SU-DHL-6 (cell line): ENCODE results near the gene LCE1E.

Source experiments
- H2AFZ ChIP-seq: fragments of 200-600 bp; sonication (generic); 2 replicates; pipeline ENCODE4 v1.6.1; 2014; ENCODE audit warnings: low read depth, mild to moderate bottlenecking, moderate library complexity, mixed read lengths, antibody characterized with exemption, low read length; ENCODE audit not compliant: severe bottlenecking
- H3F3A ChIP-seq: fragments of 200-600 bp; shearing (Covaris generic); 2 replicates; pipeline ENCODE4 v1.6.0; 2016; ENCODE audit warnings: antibody characterized with exemption, mild to moderate bottlenecking; ENCODE audit not compliant: insufficient read depth
- H3K27ac ChIP-seq: fragments of 200-600 bp; sonication (generic); 2 replicates; pipeline ENCODE4 v1.5.1; 2016; ENCODE audit warnings: low read depth, mild to moderate bottlenecking, low read length, moderate library complexity, mixed read lengths
- H3K27me3 ChIP-seq: fragments of 200-600 bp; sonication (generic), shearing (Covaris generic); 2 replicates; pipeline ENCODE4 v1.6.0; 2014; ENCODE audit warnings: mild to moderate bottlenecking, low read length
- H3K36me3 ChIP-seq: fragments of 200-600 bp; sonication (generic); 2 replicates; pipeline ENCODE4 v1.6.1; 2014; ENCODE audit warnings: mild to moderate bottlenecking, low read length, mixed read lengths
- H3K4me2 ChIP-seq: fragments of 300-600, 200-600 bp; shearing (Covaris generic), sonication (generic); 2 replicates; pipeline ENCODE4 v1.6.0; 2014; ENCODE audit warnings: low read length, low read depth, mild to moderate bottlenecking; ENCODE audit not compliant: poor library complexity, severe bottlenecking
- H3K4me3 ChIP-seq: fragments of 200-600 bp; sonication (generic); 2 replicates; pipeline ENCODE4 v1.5.1; 2014; ENCODE audit warnings: antibody characterized with exemption, low read length, mild to moderate bottlenecking, mixed read lengths; ENCODE audit not compliant: insufficient read depth, poor library complexity, severe bottlenecking
- H3K79me2 ChIP-seq: fragments of 200-600 bp; sonication (generic); 2 replicates; pipeline ENCODE4 v1.6.1; 2014; ENCODE audit warnings: mild to moderate bottlenecking, low read length, moderate library complexity; ENCODE audit not compliant: insufficient read depth
- H3K9ac ChIP-seq: fragments of 200-600 bp; sonication (generic); 2 replicates; pipeline ENCODE4 v1.7.0; 2014; ENCODE audit warnings: mild to moderate bottlenecking, low read length
- H3K9me2 ChIP-seq: fragments of 200-600 bp; sonication (generic); replicated peaks from 2 replicates; pipeline ENCODE4 v1.6.1; 2014; ENCODE audit warnings: low read length; ENCODE audit not compliant: insufficient read depth
- H3K9me3 ChIP-seq: fragments of 200-600 bp; sonication (generic); 2 replicates; pipeline ENCODE4 v1.6.1; 2014; ENCODE audit warnings: low read length, mixed read lengths; ENCODE audit not compliant: insufficient read depth
- H4K20me1 ChIP-seq: fragments of 200-600 bp; sonication (generic); 2 replicates; pipeline ENCODE4 v1.6.1; 2014; ENCODE audit warnings: low read depth, mild to moderate bottlenecking, antibody characterized with exemption, low read length, moderate library complexity, mixed read lengths
- EZH2phosphoT487 ChIP-seq: fragments of 200-600 bp; sonication (generic), shearing (Covaris generic); conservative IDR thresholded peaks from 2 replicates; pipeline ENCODE4 v1.6.1; 2018; ENCODE audit warnings: mild to moderate bottlenecking, antibody characterized with exemption, low read length, moderate library complexity, mixed read lengths
- TF ChIP-seq, protein P1 (sequence below): fragments of 200-600 bp; sonication (generic); IDR thresholded peaks from one replicate; pipeline ENCODE4 v1.5.1; 2017; ENCODE audit warnings: antibody characterized with exemption, mild to moderate bottlenecking, low read length, moderate library complexity; ENCODE audit not compliant: insufficient read depth, poor library complexity, severe bottlenecking

LCE1E gene

DNA sequence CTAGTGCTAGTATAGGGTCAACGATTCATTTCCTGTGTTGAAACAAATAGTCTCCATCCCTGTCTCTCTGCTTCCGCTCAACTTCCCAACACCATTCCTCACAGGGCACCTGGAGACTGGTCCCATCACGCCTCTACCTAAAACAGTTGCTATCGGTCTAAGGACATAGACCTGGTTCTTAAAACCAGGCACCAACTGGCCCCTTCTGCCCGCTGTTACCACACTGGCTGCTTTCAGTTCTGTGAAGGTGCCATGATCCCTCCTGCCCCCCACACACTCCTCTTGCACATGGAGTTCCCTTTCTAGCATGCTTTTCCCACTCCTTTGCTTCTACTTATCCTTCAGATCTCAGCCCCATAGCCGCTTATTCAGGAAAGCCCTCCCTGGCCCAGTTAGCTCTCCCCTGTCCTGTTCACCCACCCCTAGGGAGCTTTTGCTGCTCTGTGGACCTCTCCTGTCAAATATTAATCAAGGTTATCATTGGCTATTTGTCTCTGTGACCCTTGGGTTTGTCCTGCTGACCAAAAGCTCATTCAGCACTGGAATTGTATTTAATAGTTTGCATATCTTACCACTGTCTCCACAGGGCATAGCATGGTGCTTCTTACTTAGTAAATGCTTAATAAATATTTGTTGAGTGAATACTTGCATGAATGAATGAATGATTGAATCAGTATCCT is 40.2 kb upstream of the LCE1E start:
- Histone ChIP-seq H3F3A (no peaks in the 10 kb centered on the region), H3K9me3 (no peaks in the 10 kb centered on the region), H2AFZ (no peak overlapping the region), H3K4me3 (no peak overlapping the region), H3K27me3 (no peaks in the 10 kb centered on the region), H3K9ac (no peak overlapping the region), H3K9me2 (no peaks in the 10 kb centered on the region), H3K27ac (no peak overlapping the region), H3K36me3 (no peaks in the 10 kb centered on the region), H3K79me2 (no peaks in the 10 kb centered on the region), H3K4me2 (no peak overlapping the region), H4K20me1 (no peaks in the 10 kb centered on the region)
- no peak for TF ChIP-seq EZH2phosphoT487
- TF ChIP-seq, protein P1, sequence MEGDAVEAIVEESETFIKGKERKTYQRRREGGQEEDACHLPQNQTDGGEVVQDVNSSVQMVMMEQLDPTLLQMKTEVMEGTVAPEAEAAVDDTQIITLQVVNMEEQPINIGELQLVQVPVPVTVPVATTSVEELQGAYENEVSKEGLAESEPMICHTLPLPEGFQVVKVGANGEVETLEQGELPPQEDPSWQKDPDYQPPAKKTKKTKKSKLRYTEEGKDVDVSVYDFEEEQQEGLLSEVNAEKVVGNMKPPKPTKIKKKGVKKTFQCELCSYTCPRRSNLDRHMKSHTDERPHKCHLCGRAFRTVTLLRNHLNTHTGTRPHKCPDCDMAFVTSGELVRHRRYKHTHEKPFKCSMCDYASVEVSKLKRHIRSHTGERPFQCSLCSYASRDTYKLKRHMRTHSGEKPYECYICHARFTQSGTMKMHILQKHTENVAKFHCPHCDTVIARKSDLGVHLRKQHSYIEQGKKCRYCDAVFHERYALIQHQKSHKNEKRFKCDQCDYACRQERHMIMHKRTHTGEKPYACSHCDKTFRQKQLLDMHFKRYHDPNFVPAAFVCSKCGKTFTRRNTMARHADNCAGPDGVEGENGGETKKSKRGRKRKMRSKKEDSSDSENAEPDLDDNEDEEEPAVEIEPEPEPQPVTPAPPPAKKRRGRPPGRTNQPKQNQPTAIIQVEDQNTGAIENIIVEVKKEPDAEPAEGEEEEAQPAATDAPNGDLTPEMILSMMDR: no peak

DNA sequence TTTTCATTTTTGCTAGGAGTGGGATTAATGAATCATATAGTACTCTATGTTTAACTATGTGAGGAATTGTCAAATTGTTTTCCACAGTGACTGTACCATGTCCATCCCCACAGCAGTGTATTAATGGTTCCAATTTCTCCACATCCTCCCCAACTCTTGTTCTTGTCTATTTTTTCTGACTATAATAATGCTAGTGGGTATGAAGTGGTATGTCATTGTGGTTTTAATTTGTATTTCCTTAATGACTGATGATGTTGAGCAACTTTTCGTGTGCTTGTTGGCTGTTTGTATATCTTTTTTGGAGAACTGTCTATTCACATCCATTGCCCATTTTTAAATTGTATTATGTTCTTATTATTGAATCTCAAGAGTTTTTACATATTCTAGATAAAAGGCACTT is 38.2 kb upstream of the LCE1E start:
- no peaks in the 10 kb centered on the region for H3K27me3 ChIP-seq
- no peak overlapping the region for H3K4me3 ChIP-seq
- H3K9ac ChIP-seq: no peak overlapping the region
- TF ChIP-seq, protein P1: no peak
- TF ChIP-seq EZH2phosphoT487: no peak
- no peak overlapping the region for H3K4me2 ChIP-seq
- no peaks in the 10 kb centered on the region for H3K79me2 ChIP-seq
- H3K9me3 ChIP-seq: no peaks in the 10 kb centered on the region
- H3K9me2 ChIP-seq: no peaks in the 10 kb centered on the region
- H3F3A ChIP-seq: no peaks in the 10 kb centered on the region
- H2AFZ ChIP-seq: no peak overlapping the region
- H3K27ac ChIP-seq: no peak overlapping the region
- no peaks in the 10 kb centered on the region for H4K20me1 ChIP-seq
- H3K36me3 ChIP-seq: no peaks in the 10 kb centered on the region

DNA sequence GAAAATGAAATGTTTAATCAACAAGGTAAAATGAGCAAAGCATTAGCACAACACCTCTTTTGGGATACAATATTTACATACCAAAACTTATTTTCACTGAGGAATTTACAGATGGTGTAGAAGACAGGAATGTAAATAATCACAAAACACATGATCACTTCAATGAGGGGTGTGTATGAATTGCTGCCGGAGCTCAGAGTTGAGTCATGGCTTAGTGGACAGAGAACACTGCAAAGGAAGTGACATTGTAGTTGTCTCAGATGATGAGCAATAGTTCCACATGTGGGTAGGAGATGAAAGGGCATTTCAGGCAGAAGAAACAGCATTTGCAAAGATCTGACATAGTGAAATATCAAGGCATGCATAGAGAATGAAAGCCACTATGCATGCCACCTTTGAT is 33.8 kb upstream of the LCE1E start:
- Histone ChIP-seq H3K9me3 (no peaks in the 10 kb centered on the region), H3K9ac (no peak overlapping the region), H3K9me2 (no peaks in the 10 kb centered on the region), H3K4me2 (no peak overlapping the region), H3K79me2 (no peaks in the 10 kb centered on the region), H3K36me3 (no peaks in the 10 kb centered on the region), H4K20me1 (no peaks in the 10 kb centered on the region), H3K4me3 (no peak overlapping the region), H3K27ac (no peak overlapping the region), H2AFZ (no peak overlapping the region), H3F3A (no peaks in the 10 kb centered on the region), H3K27me3 (no peaks in the 10 kb centered on the region)
- TF ChIP-seq, protein P1: no peak
- no peak for TF ChIP-seq EZH2phosphoT487
